Activated T-helper 1 cell treated with Interleukin-2 at 50 U/mL for 16 hours (primary cell): ENCODE results near the gene PLXNB2.
"Not testable (repeated sequence)": the region's sequence is repeated elsewhere in the genome, so short reads cannot be mapped to it uniquely, and the experiment has no call there.

Experiments used
- DNase-seq: peaks from one replicate; pipeline ENCODE4 v3.0.0-alpha.2; 2020; ENCODE audit warnings: low read depth

Gene PLXNB2

GRCh38 chr22:50326956-50327710 lies 19.7 kb upstream of the PLXNB2 start, which contains the start of gene DENND6B:
Gene DENND6B (minus strand): TSS chr22:50327012. CDS start chr22:50326988, 24 bp downstream.
- peak; percentile 64 for DNase-seq

GRCh38 chr22:50326225-50326955 lies 18.9 kb upstream of the PLXNB2 start:
- no peak for DNase-seq

- no peak for DNase-seq
These were observed 18.2 kb upstream of the PLXNB2 start for GRCh38 chr22:50325444-50326224.

GRCh38 chr22:50323900-50324299 lies 16.5 kb upstream of the PLXNB2 start:
- no peak for DNase-seq

- DNase-seq, result not testable (repeated sequence)
These were observed 15.1 kb upstream of the PLXNB2 start for GRCh38 chr22:50322382-50323104.

- no peak for DNase-seq
These were observed 13.4 kb upstream of the PLXNB2 start for GRCh38 chr22:50320671-50321325.

GRCh38 chr22:50320116-50320515 lies 12.7 kb upstream of the PLXNB2 start:
- no peak for DNase-seq

GRCh38 chr22:50319503-50319951 lies 12.1 kb upstream of the PLXNB2 start:
- DNase-seq, result no peak

- no peak for DNase-seq
These were observed 11.4 kb upstream of the PLXNB2 start for GRCh38 chr22:50318698-50319411.

- DNase-seq, result no peak
These were observed 10.9 kb upstream of the PLXNB2 start for GRCh38 chr22:50318356-50318697.

GRCh38 chr22:50317674-50318073 lies 10.2 kb upstream of the PLXNB2 start:
- no peak for DNase-seq

GRCh38 chr22:50317178-50317577 lies 9.7 kb upstream of the PLXNB2 start:
- DNase-seq, result no peak

- DNase-seq, result no peak
These were observed 8.9 kb upstream of the PLXNB2 start for GRCh38 chr22:50316114-50317065.

- DNase-seq, result no peak
These were observed 8.1 kb upstream of the PLXNB2 start for GRCh38 chr22:50315289-50316113.

- DNase-seq, result peak; percentile 57
These were observed 7.2 kb upstream of the PLXNB2 start for GRCh38 chr22:50314455-50315288.

- no peak for DNase-seq
These were observed 6.6 kb upstream of the PLXNB2 start for GRCh38 chr22:50314081-50314454.

- DNase-seq, result no peak
These were observed 6.2 kb upstream of the PLXNB2 start for GRCh38 chr22:50313600-50313999.

GRCh38 chr22:50313021-50313420 lies 5.6 kb upstream of the PLXNB2 start:
- no peak for DNase-seq
